Tongue (tissue), 2 donors: ENCODE measurements around the gene KDM2B. TPM values are rescaled to one million over a fixed set of nuclear protein-coding genes. Genes with fewer than 3 reads are reported as not detected.
"Not testable (repeated sequence)": the region's sequence is repeated elsewhere in the genome, so short reads cannot be mapped to it uniquely, and the experiment has no call there.

ENCODE experiments used
- DNase-seq: peaks from one replicate; pipeline ENCODE4 v3.0.0-alpha.2; 2015
- total RNA-seq: library from RNA; depleted of rRNA; stranded (reverse); fragments of >200 nt; gene quantifications from one replicate; pipeline ENCODE4 v1.2.3, GENCODE V29; 2014

KDM2B gene
- total RNA-seq, 1 donor from 2014 or later: 20.7 TPM

DNA sequence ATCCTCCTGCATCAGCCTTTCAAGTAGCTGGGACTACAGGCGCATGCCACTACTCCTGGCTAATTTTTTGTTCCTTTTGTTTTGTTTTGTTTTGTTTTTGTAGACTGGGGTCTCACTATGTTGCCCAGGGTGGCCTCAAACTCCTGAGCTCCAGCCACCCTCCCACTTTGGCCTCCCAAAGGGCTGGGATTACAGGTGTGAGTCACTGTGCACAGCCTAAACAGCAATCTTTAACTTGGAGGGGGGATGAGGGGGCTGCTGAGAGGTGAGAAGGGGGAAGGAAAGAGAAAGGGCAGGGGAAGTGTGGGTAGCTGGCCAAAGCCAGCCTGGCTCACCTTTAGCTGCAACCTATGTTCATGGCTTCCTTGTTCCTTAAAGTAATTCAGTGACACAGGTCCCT is 77.4 kb downstream of the KDM2B start:
- no peak for DNase-seq

DNA sequence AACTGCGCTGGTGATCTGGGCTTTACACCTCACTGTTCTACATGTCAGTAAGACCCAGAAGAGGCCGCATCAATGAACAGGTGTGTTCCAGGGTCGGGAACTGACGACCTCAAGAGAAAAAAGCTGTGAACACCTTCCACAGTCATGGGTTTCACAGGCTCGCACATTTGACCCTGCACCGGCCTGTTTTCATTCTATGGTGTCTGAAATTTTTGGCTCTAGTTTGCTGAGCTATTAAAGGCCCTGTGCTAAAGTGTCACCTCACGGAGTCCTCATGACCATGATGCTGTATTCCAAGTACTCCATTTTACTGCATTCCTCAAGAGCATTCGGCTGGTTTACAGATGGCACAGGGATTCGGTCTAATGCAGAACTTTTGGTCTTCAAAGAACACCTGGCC is 78.9 kb downstream of the KDM2B start:
- no peak for DNase-seq

DNA sequence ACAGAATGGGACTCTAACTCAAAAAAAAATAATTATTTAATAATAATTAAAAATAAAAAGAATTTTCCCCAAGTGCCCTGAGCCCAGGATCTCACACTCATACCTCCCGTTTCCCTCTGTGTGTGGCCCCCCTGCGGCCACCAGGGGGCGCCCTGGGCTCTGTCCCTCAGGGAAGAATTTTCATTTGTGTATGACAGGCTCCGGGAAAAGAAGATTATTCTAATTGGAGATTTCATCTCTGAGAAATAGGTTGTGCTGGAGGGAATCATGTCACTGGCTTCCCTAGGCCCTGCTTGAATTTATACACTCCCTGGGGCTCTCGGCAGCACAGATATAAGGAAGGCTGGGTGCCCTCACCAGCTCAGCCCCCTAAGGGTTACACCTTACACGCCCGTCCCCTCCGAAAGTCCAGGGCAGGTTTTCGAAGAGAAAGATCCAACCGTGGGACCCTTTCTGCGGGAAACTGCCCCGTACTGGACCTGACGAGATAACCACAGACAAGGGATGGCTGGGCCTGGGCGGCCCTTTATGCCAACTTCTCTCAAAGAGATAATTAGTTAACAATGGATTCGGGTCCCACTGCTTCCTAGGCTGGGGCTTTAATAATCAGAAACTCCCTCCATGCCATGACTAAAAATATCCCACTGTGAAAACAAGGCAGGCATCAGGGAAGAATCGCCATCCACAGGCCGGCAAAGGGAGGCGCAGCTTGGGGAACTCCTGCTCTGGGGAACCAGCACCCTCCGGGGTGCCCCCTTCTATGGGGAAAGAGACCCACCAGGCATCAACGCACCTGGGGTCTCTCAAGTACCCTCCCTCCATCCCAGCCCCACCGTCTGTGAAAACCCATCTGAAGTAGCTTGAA is 80.7 kb downstream of the KDM2B start:
- DNase-seq: peak; percentile 90

DNA sequence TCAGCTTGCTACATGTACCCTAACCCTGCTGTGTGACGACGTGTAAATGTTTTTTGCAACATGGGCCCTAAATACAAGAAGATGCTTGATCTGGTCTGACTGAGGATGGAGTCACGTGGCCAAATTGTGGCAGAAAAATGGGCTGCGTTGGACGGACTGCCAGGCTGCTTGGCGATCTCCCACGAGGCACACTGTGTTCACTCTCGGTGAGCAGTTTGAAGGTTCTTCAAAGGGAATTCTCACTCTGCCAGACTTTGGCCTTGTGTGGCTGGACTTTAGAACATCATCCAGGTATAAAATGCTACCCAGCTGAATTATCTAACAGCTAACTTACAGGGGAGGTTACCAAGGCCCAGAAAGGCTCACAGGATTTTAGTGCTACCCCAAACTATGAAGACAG is 85.1 kb downstream of the KDM2B start:
- no peak for DNase-seq

DNA sequence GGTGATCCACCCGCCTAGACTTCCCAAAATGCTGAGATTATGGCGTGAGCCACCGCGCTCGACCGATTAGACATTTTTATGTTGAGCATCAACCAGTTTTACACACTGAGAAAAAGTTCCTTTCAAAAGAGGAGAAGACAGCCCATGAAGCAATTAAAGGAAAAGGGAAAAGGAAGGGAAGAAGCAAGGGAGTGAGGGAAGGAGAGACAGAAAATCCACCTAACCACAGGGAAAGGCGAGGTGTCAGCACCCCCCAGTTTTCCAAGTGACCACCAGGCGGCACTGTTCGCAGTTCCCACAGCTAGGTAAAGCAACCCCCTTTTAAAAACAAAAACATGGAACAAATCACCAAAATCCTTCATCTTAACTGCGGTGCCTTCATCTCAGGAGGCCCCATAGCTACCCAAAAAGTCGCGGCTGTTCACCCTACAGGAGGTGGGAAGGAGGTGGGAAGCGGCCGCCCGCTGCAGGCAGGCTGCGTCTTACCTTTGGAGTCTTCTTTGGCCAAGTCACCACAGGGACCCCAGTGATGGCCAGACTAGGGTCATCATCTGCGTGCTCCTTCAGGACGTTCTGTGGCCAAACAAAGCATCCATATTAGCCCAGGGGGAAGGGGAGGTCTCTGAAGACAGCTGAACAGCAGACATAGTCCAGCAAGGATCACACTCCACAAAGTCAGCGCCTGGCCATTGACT is 86.6 kb downstream of the KDM2B start:
- peak; percentile 57 for DNase-seq

DNA sequence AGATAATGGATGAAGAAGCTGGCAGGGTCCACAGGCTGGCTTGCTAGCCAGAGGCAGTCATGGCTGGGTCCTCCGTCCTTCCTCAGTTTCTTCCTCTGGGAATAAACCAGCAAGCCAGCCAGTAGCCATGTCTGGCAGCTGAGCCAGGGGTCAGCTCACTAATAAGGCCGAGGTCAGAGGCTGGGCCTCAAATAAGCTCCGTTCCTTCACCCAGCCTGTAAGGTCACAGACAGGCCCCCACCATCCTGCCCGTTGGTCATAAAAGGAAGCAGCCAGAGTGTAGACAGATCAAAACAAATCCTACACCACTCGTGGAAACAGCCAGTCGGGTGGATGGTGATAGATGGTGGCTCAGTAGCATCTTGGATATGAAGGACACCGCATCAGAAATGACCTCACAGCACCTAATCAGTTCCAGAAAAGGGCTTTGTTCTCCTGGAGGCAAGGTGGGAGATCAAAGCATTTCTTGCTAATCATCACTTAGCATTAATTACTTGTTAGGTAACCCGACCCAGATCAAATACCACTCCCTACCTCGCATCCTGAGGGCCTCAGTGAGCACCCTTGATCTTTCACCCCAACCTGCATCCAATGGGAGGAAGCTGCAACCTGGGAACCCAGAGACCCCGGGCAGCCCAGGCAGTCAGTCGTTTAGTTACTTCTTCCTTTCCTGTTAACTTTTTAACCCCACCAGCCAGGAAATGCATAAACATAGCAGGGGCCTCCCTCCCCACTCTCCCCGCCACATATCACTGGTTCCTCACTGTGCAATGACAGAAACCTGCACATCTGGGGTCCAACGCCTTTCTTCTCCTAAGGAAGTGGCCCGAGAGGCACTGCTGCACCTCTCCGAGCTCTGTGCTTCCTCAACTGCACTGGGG is 90.2 kb downstream of the KDM2B start:
- DNase-seq: no peak

DNA sequence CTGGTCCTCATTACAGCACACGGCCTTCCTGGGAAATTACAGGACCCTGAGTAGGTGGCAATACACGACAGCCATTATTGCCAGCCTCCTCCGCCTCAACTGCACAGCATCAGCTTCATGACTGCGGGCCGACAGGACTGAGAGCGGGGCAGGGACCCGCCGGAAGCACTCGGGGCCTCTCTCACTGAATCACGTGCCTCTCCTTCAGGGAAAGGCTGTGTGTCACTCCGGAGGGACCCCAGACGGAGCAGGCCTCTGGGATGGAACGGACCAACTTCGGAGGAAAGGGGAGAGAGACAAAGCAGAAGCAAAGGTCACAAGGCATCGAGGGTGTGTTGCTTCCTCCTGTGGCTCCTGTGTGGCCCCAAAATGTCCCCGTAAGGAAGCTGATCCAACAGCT is 90.9 kb downstream of the KDM2B start:
- DNase-seq: no peak

DNA sequence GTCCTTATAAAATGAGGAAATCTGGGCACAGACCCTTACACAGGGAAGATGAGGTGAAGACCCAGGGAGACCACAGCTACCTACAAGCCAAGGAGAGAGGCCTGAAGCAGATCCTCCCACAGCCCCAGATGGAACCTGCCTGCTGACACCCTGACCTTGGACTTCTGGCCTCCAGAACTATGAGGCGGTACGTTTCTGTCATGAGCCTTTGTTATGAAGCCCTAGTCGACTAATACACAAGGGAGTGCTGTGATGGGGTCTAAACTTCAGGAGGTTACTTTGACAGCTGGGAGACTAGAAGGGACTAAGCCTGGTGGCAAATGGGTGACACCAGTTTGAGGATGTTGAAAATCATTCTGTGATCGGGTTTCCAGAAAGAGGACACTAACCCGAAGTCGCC is 95.9 kb downstream of the KDM2B start:
- no peak for DNase-seq

DNA sequence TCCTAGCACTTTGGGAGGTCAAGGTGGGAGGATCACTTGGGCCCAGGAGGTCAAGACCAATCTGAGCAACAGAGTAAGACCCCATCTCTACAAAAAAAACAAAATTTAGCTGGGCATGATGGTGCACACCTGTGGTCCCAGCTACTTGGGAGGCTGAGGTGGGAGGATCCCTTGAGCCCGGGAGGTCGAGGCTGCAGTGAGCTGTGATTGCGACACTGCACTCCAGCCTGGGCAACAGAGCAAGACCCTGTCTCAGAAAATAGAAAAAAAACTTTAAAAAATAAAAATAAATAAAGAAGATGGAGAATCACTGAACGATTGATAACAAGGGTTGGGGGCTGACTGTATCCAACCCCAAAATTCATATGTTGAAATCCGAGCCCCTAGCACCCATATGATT is 96.3 kb downstream of the KDM2B start:
- DNase-seq: not testable (repeated sequence)

DNA sequence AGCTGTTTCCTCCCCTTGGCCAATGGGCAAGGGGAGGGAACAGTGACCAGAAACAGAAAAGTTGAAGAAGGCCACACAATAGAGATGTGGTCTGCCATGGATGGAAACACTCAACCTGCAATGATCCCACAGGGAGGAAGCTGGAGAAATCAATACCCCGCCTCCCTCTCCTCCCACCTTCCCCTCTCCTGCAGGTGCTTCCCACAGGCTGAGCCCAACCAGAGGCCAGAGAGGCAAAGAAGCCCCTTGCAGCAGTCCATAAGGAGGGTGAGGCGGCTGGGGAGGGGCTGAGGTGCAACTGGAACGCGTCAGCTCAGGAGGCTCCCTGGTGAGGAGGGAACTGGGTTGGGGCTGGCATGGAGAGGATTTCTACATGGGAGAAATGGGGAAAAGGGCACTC is 96.9 kb downstream of the KDM2B start:
- DNase-seq: no peak

DNA sequence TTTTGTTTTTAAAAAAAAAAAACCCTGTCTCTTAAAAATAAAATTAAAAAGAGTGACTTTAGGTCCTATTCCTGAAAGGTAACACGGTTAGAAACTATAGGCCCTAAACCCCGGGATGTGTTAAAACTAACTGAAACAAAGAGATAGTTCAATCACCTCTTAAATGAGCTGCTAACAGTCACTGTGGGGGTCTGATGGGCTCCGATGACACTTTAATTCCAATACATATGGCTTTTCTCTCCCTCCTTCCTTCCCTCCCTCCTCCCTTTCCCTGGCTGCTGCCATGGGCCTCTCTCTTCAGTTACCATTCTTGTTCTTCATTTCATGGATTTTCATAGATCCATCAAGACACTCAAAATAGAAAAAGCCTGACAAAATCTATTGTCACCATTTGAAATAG is 104.3 kb downstream of the KDM2B start:
- DNase-seq: no peak

DNA sequence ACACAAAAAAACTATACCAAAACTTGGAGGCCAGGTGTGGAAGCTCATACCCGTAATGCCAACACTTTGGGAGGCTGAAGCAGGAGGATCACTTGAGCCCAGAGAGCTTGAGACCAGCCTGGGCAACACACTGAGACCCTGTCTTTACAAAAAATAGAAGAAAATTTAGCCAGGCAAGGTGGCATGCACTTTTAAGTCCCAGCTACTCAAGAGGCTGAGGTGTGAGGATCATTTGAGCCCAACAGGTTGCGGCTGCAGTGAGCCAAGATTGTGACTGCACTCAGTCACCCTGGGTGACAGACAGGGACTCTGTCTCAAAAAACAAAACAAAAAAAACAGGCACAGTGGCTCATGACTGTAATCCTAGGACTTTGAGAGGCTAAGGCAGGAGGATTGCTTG is 105.5 kb downstream of the KDM2B start:
- DNase-seq: no peak

DNA sequence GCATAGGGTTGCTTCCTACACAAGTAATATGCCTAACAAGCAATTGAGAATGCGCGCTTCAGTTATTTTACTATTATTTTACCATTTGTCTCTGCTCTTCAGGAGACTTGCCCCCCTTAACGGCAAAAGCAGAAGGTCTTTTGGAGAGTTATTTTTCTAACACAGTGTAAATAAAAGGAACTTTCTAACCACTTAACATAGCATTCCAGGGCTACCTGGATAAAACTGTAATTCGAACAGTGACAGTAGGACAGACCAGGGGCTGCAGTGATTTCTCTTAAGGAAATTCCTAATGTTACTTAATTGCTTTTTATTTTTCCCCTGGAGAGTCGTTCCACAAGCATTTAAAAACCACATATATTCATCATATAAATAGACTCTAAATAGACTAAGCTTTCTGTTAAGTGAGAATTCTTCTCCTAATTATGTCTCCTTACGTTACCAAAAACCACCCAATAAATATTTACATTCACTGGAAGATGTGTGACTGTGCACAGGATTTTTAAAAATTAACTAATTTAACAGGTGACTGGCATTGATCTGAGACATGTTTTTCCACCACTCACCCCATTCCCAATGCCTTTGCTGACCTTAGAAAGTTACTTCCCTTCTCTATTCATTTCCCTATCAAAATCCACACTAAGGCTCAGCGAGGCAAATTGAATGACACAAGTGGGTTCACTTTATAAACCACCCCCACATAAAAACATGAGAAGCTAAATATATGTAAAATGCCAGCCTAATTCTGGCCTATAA is 108.5 kb downstream of the KDM2B start:
- no peak for DNase-seq

DNA sequence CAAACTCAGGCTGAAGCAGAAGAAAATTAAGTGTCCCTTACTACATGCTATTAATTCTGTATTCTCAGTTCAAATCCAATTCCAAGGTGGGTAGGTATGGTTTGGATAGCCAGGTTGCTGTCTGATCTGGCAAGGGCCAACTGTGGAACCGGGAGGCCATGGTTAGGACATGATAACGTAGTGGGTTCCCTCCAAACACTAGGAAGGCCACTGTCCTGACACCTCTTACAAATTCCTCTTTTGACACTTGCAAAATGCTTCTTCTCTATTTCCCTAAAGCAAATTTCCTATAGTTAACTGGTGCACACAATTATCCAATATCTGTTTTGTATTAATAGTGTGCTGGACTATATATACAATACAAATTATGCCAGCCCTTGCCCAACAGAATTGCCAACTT is 110.1 kb downstream of the KDM2B start:
- no peak for DNase-seq

DNA sequence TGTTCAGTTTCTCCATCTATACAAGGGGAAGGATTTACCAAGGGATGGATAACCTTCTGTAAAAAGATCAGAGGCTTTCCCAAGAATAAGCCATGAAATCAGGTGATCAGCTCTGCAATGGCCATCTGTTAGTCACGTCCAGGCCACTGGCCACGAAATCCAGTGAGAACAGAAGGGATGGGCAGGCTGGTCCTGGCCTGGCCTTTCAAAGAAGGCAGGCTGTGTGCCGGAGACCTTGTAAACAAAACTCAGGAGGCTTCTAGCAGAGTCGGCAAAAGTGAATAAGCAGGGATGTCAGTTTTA is 112.4 kb downstream of the KDM2B start:
- no peak for DNase-seq

DNA sequence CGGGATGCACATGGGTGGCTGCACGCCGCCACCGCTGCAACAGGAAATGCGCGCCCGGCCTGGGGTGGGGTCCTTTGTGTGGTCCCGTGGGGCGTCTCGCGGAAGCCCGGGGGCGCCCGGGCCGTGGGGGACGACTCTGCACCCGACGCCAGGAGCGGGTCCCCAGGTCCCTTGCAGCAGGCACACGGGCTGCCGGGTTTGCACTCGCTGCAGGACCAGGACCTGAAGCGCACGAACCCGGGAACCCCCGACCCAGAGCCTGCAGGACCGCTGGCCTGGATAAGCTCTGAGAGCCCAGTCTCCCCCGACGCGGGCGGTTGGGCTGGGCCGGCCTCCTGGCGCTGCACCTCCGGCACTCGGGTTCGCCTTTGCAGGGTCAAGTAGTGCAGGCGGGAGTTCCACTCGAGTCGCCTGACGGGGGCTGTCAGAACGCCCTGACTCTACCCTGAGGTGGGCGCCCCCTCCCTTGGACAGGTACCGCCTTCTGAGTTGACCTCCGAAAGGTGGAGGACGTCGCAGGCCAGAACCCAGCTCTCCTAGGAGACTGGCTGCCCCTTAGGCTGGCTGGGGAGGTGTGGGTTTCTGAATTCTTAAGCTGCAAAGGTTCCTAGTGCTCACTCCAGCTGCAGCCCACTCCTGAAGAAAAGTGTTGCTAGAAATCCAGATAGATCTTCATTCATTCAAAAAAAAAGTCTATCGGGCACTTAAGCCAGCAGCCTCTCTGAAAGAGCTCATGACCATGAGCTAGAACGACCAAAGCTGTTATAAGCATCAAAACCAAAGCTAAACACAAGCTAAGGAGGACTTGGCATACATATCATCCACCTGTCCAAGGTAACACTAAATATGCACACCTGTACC is 113.0 kb downstream of the KDM2B start:
- DNase-seq: peak; percentile 46

DNA sequence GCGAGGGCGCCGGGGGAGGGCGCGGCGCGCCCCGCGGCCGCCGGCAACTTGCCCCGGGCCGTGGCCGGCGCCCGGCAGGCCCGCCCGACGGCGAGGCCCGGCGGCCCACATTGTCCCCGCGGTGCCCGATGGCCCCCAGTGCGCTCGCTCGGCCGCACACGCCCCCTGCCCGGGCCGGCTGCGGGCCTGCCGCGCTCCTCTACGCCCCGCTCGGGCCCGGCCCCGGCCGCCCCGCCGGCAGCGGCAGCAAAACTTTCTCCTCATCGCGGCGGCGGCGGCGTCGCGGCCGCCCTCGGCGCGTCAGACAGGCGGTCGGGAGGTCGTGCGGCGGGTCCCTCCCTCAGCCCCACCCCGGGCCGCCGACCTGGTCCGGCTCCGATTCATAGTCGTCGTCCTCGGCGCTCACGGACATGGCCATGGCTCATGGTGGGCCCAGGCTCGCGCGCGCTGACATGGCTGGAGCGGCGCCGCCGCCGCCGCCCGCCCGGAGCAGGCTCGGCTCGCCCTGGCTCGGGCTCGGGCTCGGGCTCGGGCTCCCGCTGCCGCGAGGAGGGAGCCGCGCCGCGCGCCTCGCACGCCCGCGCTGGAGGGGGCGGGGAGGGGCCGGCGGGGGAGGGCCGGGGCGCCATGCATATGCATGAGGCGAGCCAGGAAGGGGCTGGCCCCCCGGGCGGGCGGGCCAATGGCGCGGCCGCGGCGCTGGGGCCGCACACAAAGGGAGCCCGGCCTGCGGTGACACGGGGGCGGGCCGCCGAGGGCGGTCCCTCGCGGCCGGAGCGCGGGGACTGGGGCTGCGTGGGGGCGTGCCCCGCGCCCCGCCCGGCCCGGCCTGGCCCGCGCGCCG is 113.8 kb downstream of the KDM2B start:
- DNase-seq: peak; percentile 94

DNA sequence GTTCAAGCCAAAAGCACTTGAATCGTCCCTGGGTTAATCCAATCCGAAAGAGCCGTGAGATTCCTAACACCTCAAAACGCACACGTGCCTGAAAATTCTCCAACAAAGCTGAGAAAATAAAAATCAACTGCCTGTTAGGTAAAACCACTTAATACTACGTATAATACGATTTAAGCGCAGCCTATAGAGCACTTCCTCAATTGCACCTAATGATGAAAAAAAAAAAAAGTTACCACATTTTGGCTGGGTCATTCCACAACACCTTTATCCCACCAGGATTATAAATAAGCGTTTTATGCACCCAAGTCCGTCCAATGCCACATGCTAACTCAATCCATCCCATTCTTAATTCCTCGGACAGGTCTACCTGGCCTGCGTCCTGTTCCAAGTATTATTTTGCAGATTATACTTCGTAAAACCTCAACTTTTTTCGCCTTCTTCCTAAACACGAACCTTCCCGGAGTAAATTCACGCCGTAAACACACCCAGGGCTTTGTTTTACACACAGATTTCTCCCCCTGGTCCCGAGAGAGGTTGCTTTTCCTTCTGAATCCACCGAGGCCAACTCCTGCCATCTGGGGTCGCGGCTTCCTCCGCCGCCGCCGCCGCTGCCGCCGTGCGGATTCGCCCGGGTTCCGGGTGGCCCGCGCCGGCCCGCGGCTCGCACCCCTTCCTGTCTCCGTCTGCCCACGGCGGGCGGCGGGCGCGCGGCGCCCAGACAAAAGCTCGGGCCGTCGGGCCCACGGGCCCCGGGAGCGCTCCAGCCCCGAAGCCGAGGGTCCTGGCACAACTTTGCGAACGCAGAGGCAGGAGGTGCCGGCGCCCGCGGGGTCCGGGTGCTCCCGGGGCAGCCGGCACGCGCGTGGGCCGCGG is 114.7 kb downstream of the KDM2B start:
- peak; percentile 26 for DNase-seq

DNA sequence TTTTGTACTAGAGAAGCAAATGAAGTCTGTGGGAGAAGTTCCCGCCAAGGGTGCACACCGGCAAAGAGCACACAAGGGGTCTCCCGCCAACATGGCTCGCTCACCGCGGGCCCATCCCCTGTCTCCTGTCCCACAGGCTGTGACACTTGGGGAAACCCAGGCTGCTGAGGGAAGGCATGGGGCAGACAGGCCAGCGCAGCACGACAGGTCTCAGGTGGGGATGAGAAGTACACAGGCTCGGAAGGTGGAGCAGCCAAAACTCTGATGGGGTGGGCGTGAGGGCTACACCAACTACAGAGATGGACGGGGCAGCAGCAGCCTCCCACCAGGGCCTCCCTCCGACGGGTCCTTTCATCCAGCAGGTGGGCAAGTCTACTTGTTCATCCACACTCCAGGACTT is 116.5 kb downstream of the KDM2B start:
- no peak for DNase-seq
